H7 (cell line): ENCODE data around the gene MED25. TPM values are rescaled to one million over a fixed set of nuclear protein-coding genes. Genes with fewer than 3 reads are reported as not detected.

ENCODE experiments used
- DNase-seq: peaks from one replicate; pipeline ENCODE4 v3.0.0; 2012
- H3K27me3 ChIP-seq: 2 replicates; pipeline ENCODE4 v1.6.0; 2011; ENCODE audit warnings: mild to moderate bottlenecking, low read length; ENCODE audit not compliant: control insufficient read depth, insufficient read depth
- H3K36me3 ChIP-seq: replicated peaks from 2 replicates; pipeline ENCODE4 v1.5.1; 2011; ENCODE audit warnings: low read length; ENCODE audit not compliant: control insufficient read depth, insufficient read depth
- H3K4me3 ChIP-seq: 2 replicates; pipeline ENCODE4 v1.5.1; 2011; ENCODE audit warnings: low read depth, mild to moderate bottlenecking, control low read depth, low read length, moderate library complexity; ENCODE audit not compliant: insufficient read depth
- total RNA-seq: library from RNA; depleted of rRNA; stranded (reverse); fragments of >200 nt; shearing (Covaris generic); gene quantifications from 2 replicates; pipeline ENCODE4 v1.2.3, GENCODE V29; 2014

The MED25 gene
- total RNA-seq, 1 experiment from 2014 or later, result 53.5 TPM

GRCh38 chr19:49837009-49837310, 18.9 kb downstream of the MED25 start:
- Histone ChIP-seq H3K36me3 (peaks cover 25% of the 10 kb centered on the region), H3K4me3 (no peak overlapping the region), H3K27me3 (no peaks in the 10 kb centered on the region)
- no peak for DNase-seq

GRCh38 chr19:49837425-49837824, 19.3 kb downstream of the MED25 start:
- Histone ChIP-seq H3K27me3 (no peaks in the 10 kb centered on the region), H3K4me3 (no peak overlapping the region), H3K36me3 (peaks cover 25% of the 10 kb centered on the region)
- peak; percentile 26 for DNase-seq

- no peak for DNase-seq
- no peak overlapping the region for H3K4me3 ChIP-seq
- H3K27me3 ChIP-seq, result no peaks in the 10 kb centered on the region
- peaks cover 19% of the 10 kb centered on the region for H3K36me3 ChIP-seq
Observed at GRCh38 chr19:49838885-49839588, 20.9 kb downstream of the MED25 start.

- H3K36me3 ChIP-seq, result peaks cover 15% of the 10 kb centered on the region
- no peak for DNase-seq
- H3K4me3 ChIP-seq, result no peak overlapping the region
- no peaks in the 10 kb centered on the region for H3K27me3 ChIP-seq
Observed at GRCh38 chr19:49839713-49840112, 21.6 kb downstream of the MED25 start.

DNA sequence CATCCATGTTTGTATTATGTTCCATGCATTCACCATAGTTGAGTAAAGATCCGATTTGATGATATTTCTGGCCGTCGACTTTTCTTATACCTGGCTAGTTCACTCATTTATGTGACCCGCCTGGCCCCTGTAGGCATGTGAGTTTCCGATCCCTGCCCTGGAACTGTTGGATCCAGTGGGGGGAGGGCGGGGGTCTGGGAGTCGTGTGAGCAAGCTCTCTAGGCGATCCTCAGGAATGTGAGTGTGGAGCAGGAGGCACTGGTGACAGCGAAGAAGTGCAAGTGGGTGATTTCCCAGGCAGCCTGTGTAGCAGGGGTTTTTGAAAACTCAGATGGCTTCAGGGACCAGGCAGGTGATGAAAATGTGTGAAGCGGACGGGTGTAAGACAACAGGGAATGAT, 22.2 kb downstream of the MED25 start:
- DNase-seq, result peak; percentile 50
- no peaks in the 10 kb centered on the region for H3K27me3 ChIP-seq
- peaks cover 12% of the 10 kb centered on the region for H3K36me3 ChIP-seq
- H3K4me3 ChIP-seq, result no peak overlapping the region

DNA sequence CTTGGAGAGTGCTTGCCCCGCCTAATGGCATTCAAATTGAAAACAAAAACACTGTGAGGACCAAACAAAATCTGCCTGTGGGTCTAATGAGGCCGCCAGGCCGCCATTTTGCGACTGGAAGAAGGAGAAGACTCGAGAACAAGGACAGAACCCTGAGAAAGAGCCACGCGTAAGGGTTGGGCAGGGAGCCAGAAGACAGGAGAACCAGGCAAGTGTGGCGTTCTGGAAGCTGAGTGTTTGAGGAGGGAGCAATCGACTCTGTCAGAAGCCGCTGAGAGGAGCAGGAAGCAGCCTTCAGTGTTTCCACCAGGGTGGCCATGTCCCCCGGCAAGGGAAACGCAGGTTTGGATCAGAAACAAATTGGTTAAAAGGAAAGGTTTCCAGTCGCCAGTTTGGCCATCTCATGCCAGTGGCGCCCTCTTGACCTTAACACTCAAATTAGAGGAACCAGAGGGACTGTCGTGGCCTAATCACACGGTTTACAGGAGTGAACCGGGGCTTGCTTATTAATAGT, 22.7 kb downstream of the MED25 start:
- no peaks in the 10 kb centered on the region for H3K27me3 ChIP-seq
- no peak overlapping the region for H3K4me3 ChIP-seq
- DNase-seq, result peak; percentile 50
- peaks cover 12% of the 10 kb centered on the region for H3K36me3 ChIP-seq

DNA sequence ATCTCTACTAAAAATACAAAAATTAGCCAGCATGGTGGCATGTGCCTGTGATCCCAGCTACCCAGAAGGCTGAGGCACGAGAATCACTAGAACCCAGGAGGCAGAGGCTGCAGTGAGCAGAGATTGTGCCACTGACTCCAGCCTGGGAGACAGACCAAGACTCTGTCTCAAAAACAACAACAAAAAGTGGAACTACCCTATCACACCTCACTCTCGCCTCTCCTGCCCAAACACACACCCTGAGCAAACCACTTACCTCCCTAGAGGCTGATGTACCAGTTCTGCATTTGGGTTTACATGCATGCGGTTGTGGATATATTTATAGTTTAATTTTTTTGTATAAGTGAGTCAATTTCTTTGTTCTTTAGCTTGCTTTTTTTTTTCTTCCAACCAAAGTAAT, 25.2 kb downstream of the MED25 start:
- Histone ChIP-seq H3K27me3 (no peaks in the 10 kb centered on the region), H3K4me3 (no peak overlapping the region), H3K36me3 (peaks cover 7% of the 10 kb centered on the region)
- DNase-seq, result no peak

- H3K27me3 ChIP-seq, result no peaks in the 10 kb centered on the region
- peak; percentile 30 for DNase-seq
- no peak overlapping the region for H3K4me3 ChIP-seq
- peaks cover under 1% of the 10 kb centered on the region for H3K36me3 ChIP-seq
Observed at GRCh38 chr19:49844138-49845095, 26.3 kb downstream of the MED25 start.

DNA sequence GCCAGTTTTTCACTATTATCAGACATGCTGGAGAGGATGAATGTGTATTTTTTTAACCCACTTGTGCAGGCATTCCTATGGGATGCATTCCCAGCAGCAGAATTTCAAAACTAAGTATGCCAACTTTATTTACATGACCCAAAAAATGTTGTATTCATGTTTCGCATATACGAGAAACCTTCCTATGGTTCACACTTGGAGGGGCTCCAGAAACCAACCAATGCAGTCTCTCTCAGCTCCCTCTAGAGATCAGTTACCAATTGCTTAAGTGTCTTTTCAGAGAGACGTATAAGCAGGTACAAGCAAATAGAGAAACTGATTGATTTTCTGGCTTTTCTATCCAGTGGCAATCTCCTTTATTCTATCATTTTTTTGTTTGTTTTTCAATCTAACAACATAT, 27.3 kb downstream of the MED25 start:
- DNase-seq, result peak; percentile 46
- H3K27me3 ChIP-seq, result no peaks in the 10 kb centered on the region
- H3K4me3 ChIP-seq, result no peak overlapping the region
- H3K36me3 ChIP-seq, result no peaks in the 10 kb centered on the region; the same call in 1 of the 2 replicates

GRCh38 chr19:49846408-49846807, 28.3 kb downstream of the MED25 start:
- no peaks in the 10 kb centered on the region for H3K36me3 ChIP-seq

DNA sequence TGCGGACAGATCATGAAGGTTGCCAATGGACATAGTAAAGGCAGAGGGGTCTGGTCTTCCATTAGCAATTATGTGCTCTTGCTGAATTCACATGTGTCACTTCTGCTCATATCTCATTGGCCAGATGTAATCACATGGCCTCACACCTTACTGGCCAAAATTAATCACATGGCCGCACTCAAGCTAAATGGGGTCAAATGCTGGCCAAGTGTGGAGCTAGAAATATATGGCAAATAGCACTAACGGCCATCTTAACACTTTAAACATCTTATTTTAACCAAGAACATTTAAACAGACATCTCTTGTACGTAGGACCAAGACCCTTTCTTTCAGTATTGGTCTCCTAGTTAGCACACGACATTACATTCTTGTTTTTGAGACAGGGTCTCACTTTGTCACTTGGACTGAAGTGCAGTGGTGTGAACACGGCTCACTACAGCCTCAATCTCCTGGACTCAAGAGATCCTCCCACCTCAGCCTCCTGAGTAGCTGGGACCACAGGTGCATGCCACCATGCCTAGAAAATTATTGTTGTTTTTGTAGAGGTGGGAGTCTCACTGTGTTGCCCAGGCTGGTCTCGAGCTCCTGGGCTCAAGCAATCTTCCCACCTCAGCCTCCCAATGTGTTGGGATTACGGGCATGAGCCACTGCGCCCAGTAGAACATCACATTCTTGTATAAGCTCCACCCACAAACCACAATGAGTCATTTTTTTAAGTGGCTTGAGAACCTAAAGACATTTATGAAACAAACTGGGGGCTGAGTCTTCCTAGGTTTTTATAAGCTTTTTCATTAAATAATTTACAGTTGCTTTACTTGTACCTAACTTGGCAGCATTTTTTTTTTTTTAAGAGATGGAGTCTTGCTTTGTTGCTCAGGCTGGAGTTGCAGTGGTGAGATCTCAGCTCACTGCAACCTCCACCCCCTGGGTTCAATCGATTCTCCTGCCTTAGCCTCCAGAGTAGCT, 29.9 kb downstream of the MED25 start:
- peaks cover 4% of the 10 kb centered on the region for H3K36me3 ChIP-seq
- H3K4me3 ChIP-seq, result no peak overlapping the region
- DNase-seq, result no peak
- H3K27me3 ChIP-seq, result no peaks in the 10 kb centered on the region

More at GRCh38 chr19:49846408-49846807, 28.3 kb downstream of the MED25 start:
- no peaks in the 10 kb centered on the region for H3K27me3 ChIP-seq
- no peak for DNase-seq
- no peak overlapping the region for H3K4me3 ChIP-seq

GRCh38 chr19:49848938-49849337, 30.8 kb downstream of the MED25 start:
- Histone ChIP-seq H3K36me3 (peaks cover 6% of the 10 kb centered on the region), H3K4me3 (no peak overlapping the region), H3K27me3 (no peaks in the 10 kb centered on the region)
- DNase-seq, result no peak

DNA sequence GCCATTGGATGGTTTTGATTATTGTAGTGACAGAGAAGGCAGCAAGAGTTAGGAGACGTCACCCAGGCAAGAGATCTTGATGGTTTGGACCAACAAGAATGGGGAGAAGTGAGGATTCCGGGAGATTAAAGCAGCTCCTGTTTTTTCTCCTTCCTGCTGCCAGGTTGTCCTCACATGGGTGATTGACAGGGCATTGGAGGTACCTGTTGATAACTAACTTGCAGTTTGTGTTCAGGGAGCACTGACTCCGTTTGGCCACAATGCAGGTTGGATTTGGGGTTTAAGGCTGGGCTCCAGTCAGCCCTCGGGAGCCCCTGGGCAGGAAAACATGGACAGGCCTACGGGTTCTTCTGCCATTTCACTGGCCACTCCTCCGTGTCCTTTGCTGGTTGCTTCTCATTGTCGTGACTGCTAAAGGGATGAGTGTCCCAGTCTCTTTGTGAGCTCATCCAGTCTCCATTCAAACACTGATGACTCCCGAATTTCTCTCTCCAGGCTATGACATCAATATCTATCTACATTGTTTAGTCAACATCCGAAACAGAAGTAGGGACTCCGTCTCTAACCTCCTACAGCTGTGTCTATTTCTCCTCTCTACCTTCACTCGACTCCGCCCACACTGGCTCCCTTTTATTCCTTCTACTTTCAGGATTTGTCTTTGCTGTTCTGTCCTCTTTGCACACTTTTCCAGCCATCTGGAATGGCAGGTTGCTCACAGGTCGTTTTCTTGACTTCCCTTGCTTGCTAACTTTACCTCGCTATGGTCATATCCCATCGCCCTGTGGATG, 31.5 kb downstream of the MED25 start:
- peaks cover 6% of the 10 kb centered on the region for H3K36me3 ChIP-seq
- DNase-seq, result no peak
- H3K27me3 ChIP-seq, result no peaks in the 10 kb centered on the region
- H3K4me3 ChIP-seq, result peak overlapping the region; percentile 48; the same call in 1 of the 2 replicates

GRCh38 chr19:49850221-49850486, 32.1 kb downstream of the MED25 start:
- no peak for DNase-seq
- peaks cover 8% of the 10 kb centered on the region for H3K36me3 ChIP-seq

More at GRCh38 chr19:49850221-49850486, 32.1 kb downstream of the MED25 start:
- H3K27me3 ChIP-seq, result no peaks in the 10 kb centered on the region
- peak overlapping the region; percentile 48 for H3K4me3 ChIP-seq
